Gastrocnemius medialis (tissue), 4 donors: ENCODE data around the gene LMOD2.

ENCODE experiments used
- CTCF ChIP-seq, 5 experiments: fragments of 450-650 bp in 3 of 5; fragments of 200-600 bp in 2 of 5; sonication (generic) in 2 of 5; IDR thresholded peaks in 4 of 5; conservative IDR thresholded peaks in 1 of 5; 1 replicate in 4 of 5; 2 replicates in 1 of 5; pipeline ENCODE4 v1.5.1; 2016 to 2019; ENCODE audit warnings: antibody characterized with exemption in 5 of 5, mild to moderate bottlenecking in 3 of 5, moderate library complexity in 3 of 5
- POLR2A ChIP-seq, 2 donors: fragments of 450-650 bp; IDR thresholded peaks; one replicate each; pipeline ENCODE4 v1.6.1; 2017; ENCODE audit warnings: antibody characterized with exemption in 2 of 2, mild to moderate bottlenecking in 2 of 2, moderate library complexity in 2 of 2

GRCh38 chr7:123612024-123612423 is 43.6 kb upstream of the LMOD2 start:
- TF ChIP-seq CTCF (IDR thresholded peaks at IDR 0.05 in 4 of 5, conservative IDR thresholded peaks at IDR 0.05 in 1 of 5) (no peak), POLR2A (IDR thresholded peaks at IDR 0.05) (no peak)
